ENCODE data around the gene CAGE1.
A peak's percentile ranks its signal among the peaks of the same experiment; 100 is the strongest.

Gene CAGE1

DNA sequence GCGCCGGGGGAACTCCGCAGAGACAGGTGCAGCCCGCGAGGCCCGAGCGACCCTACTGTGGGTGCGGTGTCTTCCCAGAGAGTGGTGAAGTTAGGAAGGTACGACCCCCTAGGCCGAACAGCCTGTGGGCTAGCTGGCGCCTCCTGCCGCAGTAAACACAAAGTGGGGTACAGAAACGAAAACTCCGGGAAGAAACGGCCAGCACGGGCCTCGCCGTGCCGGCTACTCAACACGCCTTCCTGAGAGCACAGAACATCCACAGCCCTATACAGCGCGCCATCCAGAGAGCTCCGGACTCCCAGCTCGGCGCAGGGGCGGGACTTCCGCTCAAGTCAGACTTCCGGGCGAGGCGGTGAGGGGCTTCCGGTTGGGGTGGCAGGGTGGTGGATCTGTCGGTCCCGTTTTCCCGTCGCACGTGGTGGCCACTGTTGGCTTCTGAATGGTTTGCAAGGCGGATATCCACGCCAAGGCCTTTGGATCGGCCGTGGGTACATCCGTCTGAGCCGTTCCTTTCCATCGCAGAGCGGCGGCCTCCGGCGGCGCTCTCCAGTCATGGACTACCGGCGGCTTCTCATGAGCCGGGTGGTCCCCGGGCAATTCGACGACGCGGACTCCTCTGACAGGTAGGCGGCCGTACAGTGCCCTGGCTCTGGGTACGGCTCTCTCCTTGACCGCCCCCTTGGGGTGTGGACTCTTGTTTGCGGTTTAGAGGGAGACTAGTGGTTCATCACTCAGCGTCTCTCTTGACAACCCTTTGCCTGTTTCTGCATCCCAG, at the start of gene CAGE1, which contains the start of gene RIOK1:
Gene CAGE1, minus strand, starts transcription at position 292 of the 775 bp plus-strand sequence. CDS start 2,569 bp downstream, outside the sequence.
Gene RIOK1, plus strand, starts transcription at position 358 of the 775 bp plus-strand sequence. Its CDS starts 195 bp downstream, at position 553.
- peak; percentile 96 for DNase-seq

DNA sequence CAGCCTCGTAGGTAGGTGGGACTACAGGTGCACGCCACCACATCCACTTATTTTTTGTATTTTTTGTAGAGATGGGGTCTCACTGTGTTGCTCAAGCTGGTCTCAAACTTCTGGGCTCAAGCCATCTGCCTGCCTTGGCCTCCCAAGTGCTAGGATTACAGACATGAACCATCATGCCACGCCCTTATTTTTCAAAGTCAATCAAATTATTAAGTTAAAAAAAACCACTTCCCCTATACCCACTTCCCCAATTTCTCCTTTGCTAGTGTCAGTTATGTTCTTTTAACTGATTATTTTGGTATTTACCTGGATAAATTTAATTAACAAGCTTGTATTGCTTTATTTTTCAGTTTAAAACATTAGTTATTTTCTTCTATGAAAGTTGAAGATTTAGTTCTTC, 49.7 kb upstream of the CAGE1 start:
- no peak for DNase-seq

DNA sequence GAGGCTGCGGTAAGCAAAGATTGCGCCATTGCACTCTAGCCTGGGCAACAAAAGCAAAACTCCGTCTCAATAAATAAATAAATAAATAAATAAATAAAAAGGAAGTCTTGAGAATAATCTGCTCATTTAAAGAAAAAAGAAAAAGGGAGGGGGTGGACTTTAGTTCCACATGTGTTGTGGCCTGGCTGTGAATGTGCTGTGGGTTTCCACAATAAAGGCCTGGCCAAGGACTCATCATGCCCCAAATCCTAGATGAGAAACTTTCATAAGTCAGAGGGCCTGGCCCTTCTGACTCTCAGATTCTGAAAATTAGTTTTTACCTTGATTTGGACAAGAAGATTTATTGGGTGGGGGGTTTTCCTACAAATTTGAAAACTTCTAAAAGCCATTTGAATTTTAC, 48.5 kb upstream of the CAGE1 start:
- no peak for DNase-seq

DNA sequence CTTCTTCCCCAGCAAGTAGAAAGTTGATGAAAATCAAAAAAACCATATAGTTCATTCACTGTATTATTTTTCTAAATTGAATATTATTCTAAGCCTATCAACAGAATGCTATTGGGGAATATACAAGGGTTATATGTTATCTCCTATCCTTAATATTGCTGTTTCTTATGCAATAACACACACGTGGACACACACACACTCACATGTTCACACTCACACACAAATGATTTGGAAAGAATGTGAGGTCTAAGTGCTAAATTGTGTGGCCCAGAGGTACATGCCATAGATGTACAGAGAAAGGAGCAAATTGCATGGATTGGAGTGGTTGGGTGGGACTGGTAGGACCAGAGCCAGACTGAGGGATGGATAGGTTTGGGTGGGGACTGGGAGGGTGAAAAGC, 45.1 kb upstream of the CAGE1 start:
- DNase-seq = no peak

DNA sequence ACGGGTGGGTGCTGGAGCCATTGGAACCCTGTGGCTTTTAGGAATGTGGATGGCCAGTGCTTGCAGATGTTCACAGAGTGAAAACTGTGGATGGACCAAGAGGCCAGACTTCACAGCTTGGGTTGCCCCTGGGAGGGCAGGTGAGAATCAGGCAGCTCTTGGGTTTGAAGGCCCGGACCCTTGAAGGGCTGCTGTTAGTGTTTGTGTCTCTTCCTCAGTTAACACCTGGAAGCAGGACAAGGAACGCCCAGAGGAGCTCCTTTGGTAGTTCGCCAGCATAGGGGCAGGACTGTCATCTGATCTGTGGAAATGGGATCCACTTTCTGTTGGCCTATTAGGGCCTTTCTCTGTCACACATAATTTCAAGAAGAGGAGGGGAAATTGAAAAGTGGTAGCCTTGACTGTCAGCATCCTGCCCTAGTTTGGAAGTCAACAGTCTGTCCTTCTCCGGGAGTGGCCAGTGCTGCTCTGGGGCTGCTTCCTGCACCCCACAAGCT, 43.6 kb upstream of the CAGE1 start:
- DNase-seq = no peak

DNA sequence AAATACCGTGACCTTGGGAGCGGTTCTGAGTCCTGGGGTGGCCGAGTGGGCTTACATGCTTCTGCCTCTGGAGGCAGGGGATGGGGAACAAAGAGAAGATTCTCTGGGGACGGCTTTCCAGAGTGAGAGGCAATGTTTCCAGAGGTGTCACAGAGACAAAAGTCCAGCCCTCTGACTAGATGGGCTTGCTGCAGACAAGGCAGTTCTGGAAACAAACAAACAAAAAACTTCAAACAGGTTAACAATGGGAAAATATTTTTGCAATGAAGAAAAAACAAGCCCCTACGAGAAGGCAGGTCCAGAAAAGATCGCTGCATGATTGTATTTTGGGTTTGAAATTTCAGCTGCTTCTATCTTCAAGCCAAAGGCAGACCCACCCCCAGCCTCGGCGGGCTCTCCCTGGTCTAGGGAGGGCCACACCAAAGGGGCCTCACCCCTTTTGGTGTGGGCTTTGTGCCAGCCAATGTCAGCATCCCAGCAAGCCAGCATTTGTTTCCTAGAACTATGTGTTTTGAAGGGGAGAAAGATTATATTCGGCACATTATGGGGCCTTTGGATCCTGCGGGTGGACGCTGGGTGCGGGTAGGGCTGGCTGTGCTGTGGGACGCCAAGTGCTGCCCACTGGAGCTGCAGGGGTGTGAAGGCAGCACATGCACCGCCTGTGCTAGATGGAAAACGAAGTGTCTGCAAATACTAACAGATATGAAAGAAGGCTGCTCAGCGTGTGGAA, 43.0 kb upstream of the CAGE1 start:
- no peak for DNase-seq

DNA sequence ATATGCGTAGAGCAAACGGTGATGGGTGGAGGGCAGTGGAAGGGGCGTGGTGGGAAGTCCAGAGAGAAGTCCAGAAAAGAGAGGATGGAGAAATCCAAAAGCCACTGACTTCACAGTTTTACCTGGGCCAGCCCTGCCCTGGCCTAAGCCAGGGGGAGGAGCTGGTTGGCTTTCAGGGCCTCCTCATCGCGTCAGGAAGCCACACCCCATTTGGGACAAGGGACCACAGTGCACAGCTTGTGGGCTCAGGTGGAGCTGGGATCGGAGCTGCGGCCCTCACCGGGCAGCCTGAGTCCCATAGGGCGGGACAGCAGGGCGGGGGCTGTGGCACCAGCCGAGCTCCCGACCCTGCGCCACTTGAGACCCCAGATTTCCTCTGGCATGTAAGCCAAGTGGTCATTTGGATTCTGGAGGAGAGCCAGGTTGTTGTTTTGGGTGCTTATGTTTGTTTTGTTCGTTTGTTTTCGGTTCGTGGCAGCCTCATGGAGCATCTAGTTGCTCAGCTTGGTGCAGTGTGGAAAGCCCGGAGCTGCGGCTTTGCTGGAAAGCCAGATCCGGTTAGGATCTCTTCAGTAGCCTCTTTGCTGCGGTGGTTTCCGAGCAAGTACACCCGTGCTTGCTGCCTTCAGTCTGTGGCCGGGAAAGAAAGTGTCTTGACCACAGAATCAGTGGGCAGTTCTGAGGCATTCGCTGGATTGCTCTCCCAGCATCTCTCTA, 42.3 kb upstream of the CAGE1 start:
- DNase-seq = no peak

DNA sequence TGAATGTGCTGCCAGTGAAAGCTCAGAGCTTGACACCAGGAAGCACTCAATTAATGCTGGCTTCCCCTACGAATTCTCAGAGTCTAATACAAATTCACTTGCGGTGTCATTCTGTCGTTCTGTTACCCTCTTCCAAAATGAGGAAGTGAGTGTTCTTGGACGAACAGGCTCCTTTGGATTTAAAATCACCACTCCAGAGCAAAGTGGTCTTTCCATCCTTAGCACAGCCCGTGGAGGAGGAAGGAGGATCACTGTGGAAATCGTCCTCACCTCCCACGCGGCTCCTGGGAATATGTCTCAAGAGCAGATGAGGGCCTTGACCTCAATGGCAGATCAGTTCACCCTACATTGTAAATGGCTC, 41.8 kb upstream of the CAGE1 start:
- no peak for DNase-seq

DNA sequence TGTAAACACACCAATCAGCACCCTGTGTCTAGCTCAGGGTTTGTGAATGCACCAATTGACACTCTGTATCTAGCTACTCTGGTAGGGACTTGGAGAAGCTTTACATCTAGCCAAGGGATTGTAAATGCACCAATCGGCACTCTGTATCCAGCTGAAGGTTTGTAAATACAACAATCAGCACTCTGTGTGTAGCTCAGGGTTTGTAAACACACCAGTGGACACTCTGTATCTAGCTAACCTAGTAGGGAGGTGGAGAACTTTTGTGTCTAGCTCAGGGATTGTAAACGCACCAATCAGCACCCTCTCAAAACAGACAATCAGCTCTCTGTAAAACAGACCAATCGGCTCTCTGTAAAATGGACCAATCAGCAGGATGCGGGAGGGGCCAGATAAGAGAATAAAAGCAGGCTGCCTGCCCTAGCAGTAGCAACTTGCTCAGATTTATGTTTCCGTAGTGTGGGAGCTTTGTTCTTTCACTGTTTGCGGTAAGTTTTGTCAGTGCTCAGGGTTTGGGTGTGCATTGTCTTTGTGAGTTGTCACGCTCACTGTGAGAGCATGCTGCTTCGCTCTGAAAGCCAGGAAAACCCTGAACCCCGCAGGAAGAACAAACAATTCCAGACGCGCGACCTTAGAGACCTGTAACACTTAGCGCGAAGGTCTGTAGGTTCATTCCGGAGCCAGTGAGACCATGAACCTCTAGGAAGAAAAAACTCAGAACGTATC, 37.1 kb upstream of the CAGE1 start:
- DNase-seq = no peak

DNA sequence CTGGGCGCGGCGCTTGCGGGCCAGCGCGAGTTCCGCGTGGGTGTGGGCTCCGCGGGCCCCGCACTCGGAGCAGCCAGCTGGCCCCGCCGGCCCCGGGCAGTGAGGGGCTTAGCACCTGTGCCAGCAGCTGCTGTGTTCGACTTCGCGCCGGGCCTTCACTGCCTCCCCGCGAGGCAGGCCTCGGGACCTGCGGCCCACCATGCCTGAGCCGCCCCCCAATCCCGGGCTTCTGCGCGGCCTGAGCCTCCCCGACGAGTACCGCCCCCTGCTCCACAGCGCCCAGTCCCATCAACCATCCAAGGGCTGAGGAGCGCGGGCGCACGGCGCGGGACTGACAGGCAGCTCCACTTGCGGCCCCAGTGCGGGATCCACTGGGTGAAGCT, 36.3 kb upstream of the CAGE1 start:
- DNase-seq = no peak

DNA sequence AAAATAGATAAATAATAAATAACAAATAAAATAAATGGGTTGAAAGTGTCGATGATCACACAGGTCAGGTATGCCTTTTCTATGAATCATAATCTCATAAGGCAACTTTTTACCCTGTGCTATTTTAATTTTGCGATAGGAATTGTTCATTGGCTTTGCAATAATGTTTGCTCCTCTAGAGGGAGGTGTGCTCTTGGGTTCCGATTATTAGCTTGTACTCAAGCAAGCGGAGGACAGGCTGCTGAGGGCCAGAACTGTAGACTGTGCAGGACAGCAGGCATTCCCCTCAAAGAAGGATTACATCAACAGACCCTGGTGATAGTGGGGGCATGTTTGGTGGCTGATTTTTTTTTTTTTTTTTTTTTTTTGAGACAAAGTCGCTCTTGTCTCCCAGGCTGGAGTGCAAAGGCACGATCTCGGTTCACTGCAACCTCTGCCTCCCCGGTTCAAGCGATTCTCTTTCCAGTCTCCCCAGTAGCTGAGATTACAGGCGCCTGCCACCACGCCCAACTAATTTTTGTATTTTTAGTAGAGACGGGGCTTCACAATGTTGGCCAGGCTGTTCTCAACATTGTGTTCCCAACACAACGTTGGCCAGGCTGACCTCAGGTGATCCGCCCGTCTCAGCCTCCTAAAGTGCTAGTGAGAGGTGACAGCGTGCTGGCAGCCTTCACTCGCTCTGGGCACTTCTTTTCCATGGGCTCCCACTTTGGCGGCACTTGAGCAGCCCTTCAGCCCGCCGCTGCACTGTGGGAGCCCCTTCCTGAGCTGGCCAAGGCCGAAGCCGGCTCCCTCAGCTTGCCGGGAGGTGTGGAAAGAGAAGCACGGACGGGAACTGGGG, 35.6 kb upstream of the CAGE1 start:
- no peak for DNase-seq

DNA sequence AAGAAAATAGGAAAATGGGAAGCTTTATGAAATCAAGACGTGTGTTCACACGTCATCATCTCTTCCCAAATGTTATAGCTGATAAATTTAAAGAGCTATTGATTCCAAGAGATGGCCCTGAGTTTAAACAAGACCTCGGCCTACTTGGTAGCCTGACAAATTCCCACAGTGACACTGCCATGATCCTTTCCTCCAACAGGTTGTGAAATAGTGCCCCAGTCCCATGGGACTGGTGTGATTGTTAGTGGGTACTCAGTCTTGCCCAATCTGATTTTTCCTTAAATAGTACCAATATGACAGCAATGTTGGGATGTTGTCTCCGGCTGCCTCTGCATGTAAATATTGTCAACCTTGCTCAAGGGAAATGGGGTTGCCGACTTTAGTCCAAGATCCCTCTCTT, 34.5 kb upstream of the CAGE1 start:
- DNase-seq = no peak

DNA sequence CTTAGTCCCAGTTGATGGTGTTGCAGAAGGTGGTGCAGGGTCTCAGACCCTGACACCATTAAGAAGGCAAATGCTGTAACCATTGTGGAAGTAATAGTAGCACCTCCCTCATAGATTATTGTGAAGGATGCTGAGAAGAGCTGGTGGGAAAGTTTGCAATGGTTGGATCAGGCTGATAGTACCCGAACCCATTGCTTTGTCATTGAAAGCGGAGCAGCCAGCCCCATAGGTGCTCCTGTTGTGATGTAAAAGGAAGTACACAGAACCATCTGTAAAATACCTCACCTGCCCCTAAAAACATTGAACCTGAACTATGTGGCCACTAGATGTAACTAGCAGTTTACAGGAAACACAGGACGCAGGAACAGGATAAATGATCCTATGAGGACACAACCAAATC, 31.5 kb upstream of the CAGE1 start:
- no peak for DNase-seq

DNA sequence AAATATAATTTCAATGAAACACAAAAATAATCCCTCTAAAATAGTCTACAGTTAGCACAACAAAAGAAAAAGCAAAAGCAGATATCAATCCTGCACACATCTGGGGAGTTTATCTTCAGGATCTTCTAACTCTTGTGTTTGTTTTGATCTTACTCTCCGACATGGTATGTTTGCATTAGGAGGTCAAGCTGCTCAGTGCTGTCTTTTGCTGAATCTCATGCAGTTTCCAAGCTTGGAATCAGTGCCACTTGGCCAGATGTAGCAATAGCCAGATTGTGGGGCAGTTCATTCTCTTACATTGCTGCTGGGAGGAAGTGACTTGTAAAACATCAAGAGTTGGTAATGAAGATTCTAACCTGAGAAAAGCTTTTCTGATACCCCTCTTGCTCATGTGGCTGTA, 29.5 kb upstream of the CAGE1 start:
- no peak for DNase-seq

DNA sequence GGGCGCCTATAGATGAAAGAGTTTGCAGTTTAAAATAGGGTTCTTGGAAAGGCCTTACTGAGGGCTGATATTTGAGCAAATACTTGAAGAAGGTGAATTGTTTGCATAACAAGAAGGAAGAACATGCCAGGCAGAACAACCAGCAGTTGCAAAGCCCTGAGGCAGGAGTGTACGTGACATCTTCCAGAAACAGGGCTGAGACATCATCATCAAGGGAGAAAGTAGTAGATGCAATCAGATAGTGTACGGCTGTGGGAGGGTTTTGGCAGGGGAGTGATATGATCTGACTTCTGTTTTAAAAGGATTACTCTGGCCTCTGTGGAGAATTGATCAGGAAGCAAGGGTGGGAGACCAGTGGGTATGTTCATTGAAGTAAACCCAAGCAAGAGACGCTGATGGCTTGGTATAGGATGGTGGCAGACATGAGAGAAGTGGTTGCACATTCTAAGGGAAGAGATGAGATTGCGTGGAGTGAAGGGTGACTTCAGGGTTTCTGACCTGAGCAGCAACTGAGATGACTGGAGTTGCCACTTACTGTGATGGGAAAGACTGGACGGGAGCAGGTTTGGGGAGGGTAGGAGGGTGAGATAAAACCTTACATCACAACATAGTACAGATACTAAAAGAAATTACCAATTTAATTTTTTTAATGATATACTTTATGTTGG, 28.8 kb upstream of the CAGE1 start:
- DNase-seq = no peak

DNA sequence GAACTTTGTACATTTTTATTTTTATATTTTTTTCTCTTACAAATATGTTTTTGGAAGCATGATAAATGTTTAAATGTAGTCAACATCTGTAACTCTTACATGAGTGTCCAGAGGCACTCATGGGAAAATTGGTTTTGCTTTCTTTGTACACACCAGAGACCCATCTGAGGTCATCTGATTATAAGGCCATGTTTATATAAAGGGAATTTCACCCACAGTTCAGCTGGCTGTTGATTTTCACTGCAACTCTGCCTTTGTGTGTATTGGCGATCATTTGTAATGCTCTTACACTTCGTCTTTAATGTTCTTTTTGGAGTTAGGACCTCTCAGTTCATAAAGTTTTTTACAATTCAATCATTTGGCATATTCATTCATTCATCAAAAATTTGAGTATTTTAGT, 28.1 kb upstream of the CAGE1 start:
- DNase-seq = no peak

DNA sequence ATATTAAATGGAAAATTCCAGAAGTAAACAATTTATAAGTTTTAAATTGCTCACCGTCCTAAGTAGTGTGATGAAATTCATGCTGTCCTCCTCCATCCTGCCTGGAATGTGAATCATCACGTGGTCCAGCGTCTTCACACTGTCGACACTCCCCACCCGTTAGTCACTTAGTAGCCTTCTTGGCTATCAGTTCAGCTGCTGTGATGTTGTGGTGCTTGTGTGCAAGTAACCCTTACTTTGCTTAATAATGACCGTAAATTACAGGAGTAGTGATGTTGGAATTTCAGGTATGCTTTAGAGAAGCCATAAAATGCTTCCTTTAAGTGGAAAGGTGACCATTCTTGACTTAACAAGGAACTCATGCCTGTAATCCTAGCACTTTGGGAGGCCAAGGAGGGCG, 25.3 kb upstream of the CAGE1 start:
- no peak for DNase-seq

DNA sequence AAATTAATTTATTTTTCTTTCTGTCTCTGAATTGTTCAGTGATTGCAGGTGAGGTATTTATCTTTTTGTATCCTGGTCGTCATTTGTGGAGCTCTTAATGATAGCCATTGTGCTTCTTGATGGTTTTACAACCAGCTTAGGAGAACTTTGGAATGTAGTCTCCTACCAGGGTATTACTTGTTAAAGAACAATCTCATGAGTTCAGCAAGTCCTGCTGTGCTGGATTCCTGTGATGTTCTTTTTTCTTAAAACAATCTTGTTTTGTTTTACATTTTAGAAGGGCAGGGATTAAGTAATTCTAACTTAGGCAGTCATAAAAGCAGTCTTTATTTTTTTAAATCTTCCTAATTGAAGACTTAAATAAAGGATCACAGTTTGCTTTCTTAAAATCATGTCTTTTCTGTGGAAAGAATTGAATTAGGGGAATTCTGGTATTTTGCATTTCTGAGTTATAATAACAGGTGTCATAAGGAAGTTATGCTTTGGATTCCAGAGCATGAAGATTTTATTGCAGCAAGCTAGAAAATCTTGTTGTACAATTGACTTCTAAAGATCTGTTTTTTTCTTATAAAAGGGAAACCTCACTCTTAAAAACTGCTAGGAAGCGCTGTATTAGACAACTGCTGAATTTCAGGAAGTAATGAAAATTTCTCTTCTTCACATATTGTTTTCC, 23.7 kb upstream of the CAGE1 start:
- no peak for DNase-seq

DNA sequence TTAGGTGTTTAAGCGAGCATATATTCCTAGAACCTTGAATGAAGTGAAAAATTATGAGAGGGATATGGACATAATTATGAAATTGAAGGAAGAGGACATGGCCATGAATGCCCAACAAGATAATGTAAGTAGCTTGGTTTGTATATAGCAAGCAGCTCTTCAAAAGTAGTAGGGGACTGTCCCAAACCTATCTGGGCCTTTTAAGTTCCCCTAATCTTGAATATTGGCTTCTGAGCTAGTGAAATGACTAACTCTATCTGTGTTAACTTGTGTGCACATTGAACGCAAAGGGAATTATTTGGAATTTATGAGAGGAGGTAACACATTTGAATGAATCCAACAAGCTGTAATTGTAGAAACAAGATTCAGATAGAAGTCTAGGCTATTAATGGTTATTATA, 21.8 kb upstream of the CAGE1 start:
- no peak for DNase-seq

DNA sequence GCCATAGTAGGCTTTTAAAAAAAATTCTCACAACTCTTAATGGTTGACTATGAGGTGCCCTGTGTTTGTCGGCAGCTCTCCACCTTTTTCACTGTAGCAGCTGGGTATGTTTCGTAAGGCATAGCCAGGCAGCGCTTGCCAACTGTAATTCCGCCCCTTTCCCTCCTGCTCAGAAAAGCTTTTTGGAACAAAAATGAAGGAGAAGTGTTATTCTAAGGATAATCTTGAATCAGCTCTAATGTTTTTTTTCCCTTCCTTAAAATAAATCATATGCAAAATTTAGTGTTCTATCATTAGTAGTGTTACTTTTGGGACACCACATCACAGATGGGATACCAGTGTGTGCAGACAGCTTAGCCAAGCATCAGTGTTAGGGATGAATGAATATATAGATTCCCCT, 21.3 kb upstream of the CAGE1 start:
- no peak for DNase-seq

DNA sequence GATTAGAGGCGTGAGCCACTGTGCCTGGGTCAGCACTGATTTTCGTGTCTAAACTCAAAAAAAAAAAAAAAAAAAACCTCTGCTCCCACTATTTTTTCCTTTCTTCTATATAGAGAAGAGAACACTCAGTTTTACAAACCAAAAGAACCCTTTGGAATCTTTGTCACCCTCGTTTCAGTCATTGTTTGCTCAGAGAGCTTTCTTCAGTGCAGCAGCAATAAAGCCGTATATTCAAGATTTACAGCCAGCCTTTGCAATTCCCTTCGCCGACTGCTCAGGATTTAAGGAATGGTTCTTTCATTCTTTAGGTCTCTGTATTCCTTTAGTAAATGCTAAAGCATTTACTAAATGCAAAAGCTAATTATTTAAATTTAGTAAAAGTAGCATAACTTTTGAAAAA, 20.2 kb upstream of the CAGE1 start:
- DNase-seq = no peak
